ENCODE results near the gene ZNF628. TPM values are rescaled to one million over a fixed set of nuclear protein-coding genes. Genes with fewer than 3 reads are reported as not detected.

Gene ZNF628
- total and polyA plus RNA-seq, 9 donors, result 3.8 to 18.4 (median 8.7) TPM; not detected in 1

DNA sequence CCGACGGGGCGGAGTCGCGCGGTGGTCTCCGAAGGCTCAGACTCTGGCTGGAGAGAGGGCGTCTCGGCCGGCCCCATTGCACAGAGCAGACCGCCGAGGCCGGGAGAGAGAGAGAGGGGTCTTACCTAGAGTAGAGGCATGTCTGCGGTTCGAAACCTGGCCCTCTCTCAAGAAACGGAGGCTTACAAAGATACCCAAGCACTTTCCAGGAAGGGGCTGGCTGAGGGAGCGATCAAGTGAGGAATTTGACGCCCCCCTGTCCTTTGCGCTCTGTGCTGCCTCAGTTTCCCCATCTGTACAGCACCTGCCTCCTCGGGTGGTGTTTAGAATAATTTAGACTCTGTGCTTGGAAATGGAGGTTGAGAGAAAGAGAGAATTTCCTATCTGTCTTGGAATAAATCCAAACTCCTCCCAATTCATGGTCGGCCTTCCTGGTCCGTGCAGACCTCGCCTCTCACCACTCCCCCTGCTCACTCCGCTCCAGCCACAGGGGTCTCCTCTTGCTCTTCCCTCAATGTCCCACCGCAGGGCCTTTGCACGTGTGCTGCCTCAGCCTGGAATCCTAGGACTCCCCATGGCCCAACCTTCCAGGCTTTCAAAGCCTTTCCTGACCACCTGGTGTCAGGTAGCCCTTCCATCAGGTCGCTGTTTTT is 14.3 kb upstream of the ZNF628 start:
- no peaks in the 10 kb centered on the region for H3K36me3 ChIP-seq
- H3K4me3 ChIP-seq, result peak overlapping the region; percentile 60
- peak overlapping the region in 1 of 2 donors; percentile 64 for H3K27ac ChIP-seq
- TF ChIP-seq EP300 (IDR thresholded peaks at IDR 0.05) (no peak), POLR2A (IDR thresholded peaks at IDR 0.05) (peak; percentile 31)
- peak in 2 of 5 donors; percentile 59 to 60 for DNase-seq
- no peaks in the 10 kb centered on the region for H3K27me3 ChIP-seq
- no peaks in the 10 kb centered on the region for H3K9me3 ChIP-seq
- no peaks in the 10 kb centered on the region for H3K4me1 ChIP-seq (ENCODE audit: insufficient read depth)
- WGBS, 3 donors, result 9 to 11% (median 10%) methylated on average over 27 of the region's 27 CpGs
- intact Hi-C loops (cut with DNase I), result loop anchor here in 1 of 4 donors (5.0 kb wide), 2 partner anchors 40 to 75 kb away; partner anchors contain the start of gene RPL28

DNA sequence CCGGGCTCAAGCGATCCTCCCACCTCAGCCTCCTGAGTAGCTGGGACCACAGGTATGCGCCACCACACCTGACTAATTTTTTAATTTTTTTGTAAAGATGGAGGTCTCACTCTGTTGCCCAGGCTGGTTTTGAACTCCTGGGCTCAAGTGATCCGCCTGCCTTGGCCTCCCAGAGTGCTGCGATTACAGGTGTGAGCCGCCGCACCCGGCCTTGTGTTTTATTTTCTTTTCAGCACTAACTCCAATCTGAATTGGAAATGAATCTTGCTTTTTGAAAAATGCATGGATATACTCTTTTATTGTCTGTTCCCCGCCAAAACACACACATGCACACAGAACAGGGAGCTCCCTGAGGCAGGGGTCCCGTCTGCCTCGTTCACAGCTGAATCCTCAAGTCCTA is 13.7 kb upstream of the ZNF628 start:
- H3K4me3 ChIP-seq, result no peak overlapping the region
- intact Hi-C loops (cut with DNase I), result loop anchor here in 1 of 4 donors (5.0 kb wide), 2 partner anchors 40 to 75 kb away; partner anchors contain the start of gene RPL28
- no peak for DNase-seq
- H3K9me3 ChIP-seq, result no peaks in the 10 kb centered on the region
- peaks cover 3% of the 10 kb centered on the region for H3K4me1 ChIP-seq (ENCODE audit: insufficient read depth)
- no peak overlapping the region for H3K27ac ChIP-seq
- H3K27me3 ChIP-seq, result no peaks in the 10 kb centered on the region
- TF ChIP-seq, protein P1, sequence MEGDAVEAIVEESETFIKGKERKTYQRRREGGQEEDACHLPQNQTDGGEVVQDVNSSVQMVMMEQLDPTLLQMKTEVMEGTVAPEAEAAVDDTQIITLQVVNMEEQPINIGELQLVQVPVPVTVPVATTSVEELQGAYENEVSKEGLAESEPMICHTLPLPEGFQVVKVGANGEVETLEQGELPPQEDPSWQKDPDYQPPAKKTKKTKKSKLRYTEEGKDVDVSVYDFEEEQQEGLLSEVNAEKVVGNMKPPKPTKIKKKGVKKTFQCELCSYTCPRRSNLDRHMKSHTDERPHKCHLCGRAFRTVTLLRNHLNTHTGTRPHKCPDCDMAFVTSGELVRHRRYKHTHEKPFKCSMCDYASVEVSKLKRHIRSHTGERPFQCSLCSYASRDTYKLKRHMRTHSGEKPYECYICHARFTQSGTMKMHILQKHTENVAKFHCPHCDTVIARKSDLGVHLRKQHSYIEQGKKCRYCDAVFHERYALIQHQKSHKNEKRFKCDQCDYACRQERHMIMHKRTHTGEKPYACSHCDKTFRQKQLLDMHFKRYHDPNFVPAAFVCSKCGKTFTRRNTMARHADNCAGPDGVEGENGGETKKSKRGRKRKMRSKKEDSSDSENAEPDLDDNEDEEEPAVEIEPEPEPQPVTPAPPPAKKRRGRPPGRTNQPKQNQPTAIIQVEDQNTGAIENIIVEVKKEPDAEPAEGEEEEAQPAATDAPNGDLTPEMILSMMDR (IDR thresholded peaks at IDR 0.05), result no peak
- no peak for TF ChIP-seq POLR2A (IDR thresholded peaks at IDR 0.05)
- TF ChIP-seq EP300 (IDR thresholded peaks at IDR 0.05), result no peak
- no peaks in the 10 kb centered on the region for H3K36me3 ChIP-seq
- WGBS, 3 donors, result 67 to 78% (median 76%) methylated on average over 11 of the region's 11 CpGs

DNA sequence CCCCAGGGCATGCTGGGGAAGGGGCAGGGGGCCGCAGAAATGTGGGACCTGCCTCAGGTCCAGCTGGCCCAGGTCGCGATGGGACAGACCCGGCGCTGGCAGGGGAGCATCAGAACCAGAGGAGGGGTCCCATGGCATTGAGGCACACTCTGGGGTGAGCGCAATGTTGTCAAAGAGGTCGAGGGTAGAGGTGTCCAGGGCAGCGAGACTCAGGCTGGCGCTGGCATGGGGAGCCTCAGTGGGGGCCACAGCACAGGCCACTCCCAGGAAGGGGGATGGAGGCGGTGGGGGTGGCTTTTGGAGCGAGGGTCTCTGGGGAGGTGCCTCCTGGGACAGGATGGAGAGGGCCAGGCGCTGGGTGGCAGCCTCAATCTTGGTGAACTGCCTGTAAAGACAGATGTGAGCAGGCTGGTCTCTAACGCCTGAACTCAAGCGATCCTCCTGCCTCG is 12.8 kb upstream of the ZNF628 start:
- Histone ChIP-seq H3K4me3 (no peak overlapping the region), H3K27me3 (no peaks in the 10 kb centered on the region), H3K9me3 (no peaks in the 10 kb centered on the region), H3K36me3 (no peaks in the 10 kb centered on the region), H3K27ac (no peak overlapping the region), H3K4me1 (ENCODE audit: insufficient read depth) (peaks cover 3% of the 10 kb centered on the region)
- WGBS, 3 donors, result 60 to 76% (median 69%) methylated on average over 15 of the region's 15 CpGs
- TF ChIP-seq EP300 (IDR thresholded peaks at IDR 0.05), result no peak
- TF ChIP-seq POLR2A (IDR thresholded peaks at IDR 0.05), result no peak
- TF ChIP-seq, protein P1 (IDR thresholded peaks at IDR 0.05), result no peak
- peak in 1 of 5 donors; percentile 40 for DNase-seq
- intact Hi-C loops (cut with DNase I), result loop anchor here in 1 of 4 donors (5.0 kb wide), 2 partner anchors 39 to 76 kb away; partner anchors contain the start of gene RPL28

DNA sequence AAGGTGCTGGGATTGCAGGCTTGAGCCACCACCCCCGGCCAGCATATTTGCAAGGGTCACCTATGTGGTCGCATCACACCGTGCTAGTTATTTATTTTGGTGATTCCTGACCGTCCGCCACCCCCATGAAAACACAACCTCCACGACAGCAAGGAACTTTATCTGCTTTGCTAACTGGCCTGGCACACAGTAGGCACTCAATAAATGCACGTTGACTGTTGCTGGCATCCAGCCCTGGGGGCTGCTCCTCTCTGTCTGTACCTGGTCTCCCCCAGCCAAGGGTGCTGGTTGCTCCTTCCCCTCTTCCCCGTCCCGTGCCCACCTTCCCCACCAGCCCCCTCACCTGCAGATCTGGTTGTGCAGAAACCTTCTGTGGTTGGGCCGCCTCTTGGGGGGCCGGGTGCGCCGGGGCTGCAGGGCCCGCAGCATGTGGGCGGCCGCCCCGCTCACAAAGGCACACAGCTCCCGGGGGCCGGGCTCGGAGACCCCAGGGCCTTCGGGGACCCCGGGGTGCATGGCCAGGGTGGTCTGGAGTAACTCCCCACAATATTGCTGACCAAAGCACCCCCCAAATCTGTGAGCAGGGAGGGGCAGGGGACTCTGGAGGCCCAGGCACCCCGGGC is 12.3 kb upstream of the ZNF628 start:
- Histone ChIP-seq H3K9me3 (no peaks in the 10 kb centered on the region), H3K27ac (no peak overlapping the region), H3K27me3 (no peaks in the 10 kb centered on the region), H3K4me3 (no peak overlapping the region), H3K36me3 (no peaks in the 10 kb centered on the region), H3K4me1 (ENCODE audit: insufficient read depth) (peaks cover 3% of the 10 kb centered on the region)
- TF ChIP-seq POLR2A (IDR thresholded peaks at IDR 0.05) (no peak), EP300 (IDR thresholded peaks at IDR 0.05) (no peak)
- TF ChIP-seq, protein P1 (IDR thresholded peaks at IDR 0.05), result no peak
- DNase-seq, result peak in 1 of 5 donors; percentile 36
- intact Hi-C loops (cut with DNase I), result loop anchor here in 1 of 4 donors (5.0 kb wide), 2 partner anchors 38 to 77 kb away; partner anchors contain the start of gene RPL28
- 45 to 67% (median 45%) methylated on average over 12 to 23 of the region's 23 CpGs for WGBS, 3 donors

Measured in ovary (tissue), 9 donors.